Measurements from ENCODE around the gene RMDN3.

RMDN3 gene

DNA sequence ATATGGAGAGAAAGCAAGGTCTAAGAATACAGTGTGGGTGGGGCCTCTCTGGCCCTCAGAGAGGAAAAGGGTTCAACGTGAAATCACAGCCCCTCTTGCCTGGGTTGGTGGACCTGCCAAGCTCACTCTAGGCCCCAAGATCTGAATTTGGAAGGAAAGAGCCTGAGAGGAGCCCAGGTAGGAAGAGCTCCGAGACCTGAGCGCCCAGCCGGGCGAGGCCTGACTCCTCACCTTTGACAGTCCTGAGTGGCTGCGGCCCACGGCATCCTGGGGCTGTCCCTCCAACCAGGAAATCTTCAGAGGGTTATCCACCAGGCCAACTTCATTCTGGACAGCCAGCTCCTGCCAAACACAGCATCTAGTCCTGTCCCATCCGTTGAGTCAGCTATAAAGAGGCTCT, 18.4 kb upstream of the RMDN3 start:
- peaks cover 19% of the 10 kb centered on the region for H3K36me3 ChIP-seq (ENCODE audit: control insufficient read depth, insufficient read depth, low read length)
- H3K9me3 ChIP-seq (ENCODE audit: control insufficient read depth, low read length): no peaks in the 10 kb centered on the region
- no peak overlapping the region for H3K4me3 ChIP-seq (ENCODE audit: insufficient read depth, low read depth, low read length)
- H3K27me3 ChIP-seq (ENCODE audit: control insufficient read depth, insufficient read depth, low read length, poor library complexity, severe bottlenecking): no peaks in the 10 kb centered on the region
- H3K4me1 ChIP-seq (ENCODE audit: control insufficient read depth, insufficient read depth, low read length): no peaks in the 10 kb centered on the region
- 87 to 94% methylated on average over 8 of the region's 8 CpGs for WGBS, 2 experiments
- no peak overlapping the region for H3K27ac ChIP-seq (ENCODE audit: insufficient read depth, low read depth, low read length, poor library complexity, severe bottlenecking)

DNA sequence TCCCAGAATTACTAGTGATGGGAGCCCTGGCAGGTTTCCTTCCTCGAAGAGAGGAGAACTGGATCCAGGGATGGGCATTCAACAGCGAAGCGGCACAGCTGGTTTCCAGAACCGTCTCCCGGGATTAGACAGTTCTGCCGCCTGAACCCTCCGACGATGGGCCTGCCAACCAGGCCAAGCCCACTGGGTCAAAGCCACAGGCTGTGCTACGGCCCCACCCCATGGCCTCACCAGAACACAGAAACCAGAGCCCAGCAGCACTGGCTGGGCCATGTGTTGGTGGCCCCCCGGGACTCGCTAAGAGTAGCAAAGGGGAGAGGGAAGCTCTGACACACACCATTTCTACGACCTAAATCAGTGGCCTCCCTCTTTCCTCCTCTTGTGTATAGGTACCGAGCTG, 17.0 kb upstream of the RMDN3 start:
- Histone ChIP-seq H3K9me3 (ENCODE audit: control insufficient read depth, low read length) (no peaks in the 10 kb centered on the region), H3K4me3 (ENCODE audit: insufficient read depth, low read depth, low read length) (no peak overlapping the region), H3K27me3 (ENCODE audit: control insufficient read depth, insufficient read depth, low read length, poor library complexity, severe bottlenecking) (no peaks in the 10 kb centered on the region), H3K36me3 (ENCODE audit: control insufficient read depth, insufficient read depth, low read length) (peaks cover 18% of the 10 kb centered on the region), H3K4me1 (ENCODE audit: control insufficient read depth, insufficient read depth, low read length) (no peaks in the 10 kb centered on the region), H3K27ac (ENCODE audit: insufficient read depth, low read depth, low read length, poor library complexity, severe bottlenecking) (no peak overlapping the region)
- WGBS, 2 experiments: 94 to 95% methylated on average over 12 to 13 of the region's 13 CpGs

DNA sequence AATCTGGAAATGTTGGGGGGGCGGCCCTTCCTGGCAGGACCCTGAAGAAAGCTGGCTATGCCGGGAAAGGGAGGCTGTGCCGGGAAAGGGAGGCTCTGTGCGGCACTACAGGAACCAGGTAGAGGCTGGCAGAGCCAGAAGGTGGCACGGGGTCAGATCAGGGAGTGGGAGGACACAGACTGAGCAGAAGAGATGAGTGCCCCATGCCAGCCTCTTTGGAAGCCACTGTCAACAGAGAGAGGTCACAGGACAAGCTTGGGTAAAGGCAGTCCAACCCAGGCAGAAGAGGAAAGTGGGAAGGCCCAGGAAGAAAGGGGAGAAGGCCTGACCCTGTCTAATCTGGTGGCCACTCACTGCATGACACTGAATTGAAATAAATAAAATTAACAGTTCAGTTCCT, 16.2 kb upstream of the RMDN3 start:
- no peak overlapping the region for H3K4me3 ChIP-seq (ENCODE audit: insufficient read depth, low read depth, low read length)
- WGBS, 2 experiments: 94 to 97% methylated on average over 5 of the region's 5 CpGs

DNA sequence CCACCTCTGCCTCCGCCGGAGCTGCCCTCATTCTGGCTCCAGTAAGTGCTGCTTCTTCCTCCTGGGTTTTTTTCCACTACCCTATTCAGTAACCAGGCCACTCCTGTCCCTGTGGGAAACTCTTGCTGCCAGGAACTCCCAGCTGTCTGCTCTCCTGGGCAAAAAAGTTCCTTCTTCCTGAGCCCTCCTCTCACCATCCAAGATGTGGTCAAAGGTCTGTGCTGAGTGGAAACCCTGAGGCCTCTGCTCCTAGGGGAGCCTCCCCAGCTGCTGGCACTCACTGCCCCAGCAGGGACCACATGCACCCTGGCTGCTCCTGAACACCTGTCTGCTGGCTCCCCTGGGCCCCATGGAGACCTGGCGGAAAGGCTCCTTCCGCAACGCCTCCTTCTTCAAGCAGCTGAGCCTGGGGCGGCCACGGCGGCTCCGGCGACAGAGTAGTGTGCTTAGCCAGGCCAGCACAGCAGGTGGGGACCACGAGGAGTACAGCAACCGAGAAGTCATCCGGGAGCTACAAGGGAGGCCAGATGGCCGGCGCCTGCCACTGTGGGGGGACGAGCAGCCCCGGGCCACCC, 15.2 kb upstream of the RMDN3 start:
- Histone ChIP-seq H3K36me3 (ENCODE audit: control insufficient read depth, insufficient read depth, low read length) (peaks cover 12% of the 10 kb centered on the region), H3K4me3 (ENCODE audit: insufficient read depth, low read depth, low read length) (no peak overlapping the region), H3K27me3 (ENCODE audit: control insufficient read depth, insufficient read depth, low read length, poor library complexity, severe bottlenecking) (peaks cover under 1% of the 10 kb centered on the region), H3K27ac (ENCODE audit: insufficient read depth, low read depth, low read length, poor library complexity, severe bottlenecking) (no peak overlapping the region), H3K4me1 (ENCODE audit: control insufficient read depth, insufficient read depth, low read length) (peaks cover 12% of the 10 kb centered on the region), H3K9me3 (ENCODE audit: control insufficient read depth, low read length) (no peaks in the 10 kb centered on the region)
- 88 to 90% methylated on average over 17 of the region's 17 CpGs for WGBS, 2 experiments

More for the DNA sequence above, 16.2 kb upstream of the RMDN3 start:
- Histone ChIP-seq H3K27ac (ENCODE audit: insufficient read depth, low read depth, low read length, poor library complexity, severe bottlenecking) (no peak overlapping the region), H3K27me3 (ENCODE audit: control insufficient read depth, insufficient read depth, low read length, poor library complexity, severe bottlenecking) (no peaks in the 10 kb centered on the region), H3K9me3 (ENCODE audit: control insufficient read depth, low read length) (no peaks in the 10 kb centered on the region), H3K4me1 (ENCODE audit: control insufficient read depth, insufficient read depth, low read length) (peaks cover 5% of the 10 kb centered on the region), H3K36me3 (ENCODE audit: control insufficient read depth, insufficient read depth, low read length) (peaks cover 14% of the 10 kb centered on the region)

DNA sequence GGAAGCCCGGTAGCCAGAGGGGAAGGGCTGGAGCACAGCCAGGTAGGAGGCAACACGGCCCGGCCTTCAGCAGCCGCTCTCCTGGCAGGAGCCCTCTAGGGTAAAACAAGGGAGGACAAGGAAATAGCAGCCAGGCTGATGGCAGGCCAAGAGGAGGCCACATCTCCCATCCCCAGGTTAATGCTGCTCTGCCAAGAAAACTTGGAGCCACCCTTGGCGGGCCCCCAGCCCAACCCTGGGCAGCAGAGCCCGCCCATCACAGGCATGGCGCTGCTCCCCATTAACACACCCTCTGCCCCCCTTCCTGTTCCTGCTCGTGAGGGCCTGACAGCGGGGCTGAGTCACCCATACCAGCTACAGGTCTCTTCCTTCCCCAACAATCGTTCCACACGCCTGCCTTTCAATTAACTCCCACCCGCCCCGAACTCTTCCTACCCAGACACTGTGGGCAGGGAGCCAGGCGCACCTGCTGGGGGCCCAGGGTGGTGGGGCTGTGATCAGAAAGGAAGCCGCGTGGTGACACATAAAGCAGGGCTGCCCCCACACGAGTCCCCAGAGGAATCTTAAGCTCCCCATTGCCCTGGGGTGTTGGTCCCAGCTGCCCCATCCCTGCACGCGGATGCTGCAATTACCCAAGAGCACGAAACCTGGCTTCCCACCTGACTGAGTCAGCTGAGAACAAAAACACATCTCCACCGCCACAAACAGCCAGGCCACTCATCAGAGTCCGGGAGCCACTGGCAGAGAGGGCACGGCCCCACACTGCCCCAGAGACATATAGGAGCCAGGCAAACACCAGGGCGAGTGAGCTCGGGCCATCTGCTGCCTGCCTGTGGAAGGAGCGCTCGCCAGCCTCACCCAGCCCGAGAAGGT, 14.5 kb upstream of the RMDN3 start, which contains the start of gene C15orf62:
C15orf62 (plus strand) TSS at position 707 of the 873 bp plus-strand sequence. CDS start 516 bp downstream, outside the sequence.
- no peaks in the 10 kb centered on the region for H3K9me3 ChIP-seq (ENCODE audit: control insufficient read depth, low read length)
- WGBS, 2 experiments: 89 to 91% methylated on average over 28 of the region's 28 CpGs
- H3K27me3 ChIP-seq (ENCODE audit: control insufficient read depth, insufficient read depth, low read length, poor library complexity, severe bottlenecking): peaks cover 8% of the 10 kb centered on the region
- peaks cover 18% of the 10 kb centered on the region for H3K4me1 ChIP-seq (ENCODE audit: control insufficient read depth, insufficient read depth, low read length)
- H3K27ac ChIP-seq (ENCODE audit: insufficient read depth, low read depth, low read length, poor library complexity, severe bottlenecking): no peak within 1 kb of the TSS
- H3K36me3 ChIP-seq (ENCODE audit: control insufficient read depth, insufficient read depth, low read length): peaks cover 7% of the 10 kb centered on the region
- no peak within 1 kb of the TSS for H3K4me3 ChIP-seq (ENCODE audit: insufficient read depth, low read depth, low read length)

DNA sequence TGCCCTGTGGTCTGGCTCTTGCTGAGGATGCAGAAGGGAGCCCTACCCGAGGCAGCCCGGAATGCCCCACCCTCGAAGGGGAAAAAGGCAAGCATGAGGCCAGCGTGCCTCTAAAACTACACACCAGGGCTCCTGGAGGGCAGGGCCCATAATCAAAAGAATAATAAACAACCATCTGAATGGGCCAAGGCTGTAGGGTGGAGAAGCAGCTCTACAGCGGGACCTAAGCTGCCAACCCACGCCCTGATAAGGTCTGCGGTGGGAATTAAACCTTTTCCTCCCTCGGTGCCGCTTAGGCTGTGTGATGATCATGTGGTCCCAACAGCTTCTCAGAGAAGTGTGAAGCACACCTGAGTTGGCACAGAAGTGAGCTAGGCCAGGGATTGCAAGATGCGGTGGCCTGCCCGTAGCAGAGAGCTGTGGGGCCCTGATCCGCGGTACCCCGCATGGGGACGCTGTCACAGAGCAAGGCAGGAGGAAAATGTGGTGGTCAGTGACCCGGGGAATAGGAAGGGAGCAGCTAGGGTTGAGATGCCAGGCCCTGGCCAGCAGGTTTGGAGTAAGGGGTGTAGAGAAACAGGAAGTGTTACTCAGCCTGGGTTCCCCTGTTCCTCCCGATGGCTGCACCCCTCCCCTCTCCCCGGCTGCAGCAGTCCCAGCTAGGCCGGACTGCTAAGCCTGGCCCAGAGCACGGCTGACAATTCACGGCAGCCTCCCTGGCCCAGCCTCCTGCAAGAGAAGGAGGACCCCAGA, 13.6 kb upstream of the RMDN3 start:
- Histone ChIP-seq H3K36me3 (ENCODE audit: control insufficient read depth, insufficient read depth, low read length) (peaks cover 2% of the 10 kb centered on the region), H3K9me3 (ENCODE audit: control insufficient read depth, low read length) (no peaks in the 10 kb centered on the region), H3K27me3 (ENCODE audit: control insufficient read depth, insufficient read depth, low read length, poor library complexity, severe bottlenecking) (peaks cover 16% of the 10 kb centered on the region), H3K4me3 (ENCODE audit: insufficient read depth, low read depth, low read length) (no peak overlapping the region), H3K27ac (ENCODE audit: insufficient read depth, low read depth, low read length, poor library complexity, severe bottlenecking) (no peak overlapping the region), H3K4me1 (ENCODE audit: control insufficient read depth, insufficient read depth, low read length) (peaks cover 18% of the 10 kb centered on the region)
- WGBS, 2 experiments: 94 to 96% methylated on average over 21 of the region's 21 CpGs

DNA sequence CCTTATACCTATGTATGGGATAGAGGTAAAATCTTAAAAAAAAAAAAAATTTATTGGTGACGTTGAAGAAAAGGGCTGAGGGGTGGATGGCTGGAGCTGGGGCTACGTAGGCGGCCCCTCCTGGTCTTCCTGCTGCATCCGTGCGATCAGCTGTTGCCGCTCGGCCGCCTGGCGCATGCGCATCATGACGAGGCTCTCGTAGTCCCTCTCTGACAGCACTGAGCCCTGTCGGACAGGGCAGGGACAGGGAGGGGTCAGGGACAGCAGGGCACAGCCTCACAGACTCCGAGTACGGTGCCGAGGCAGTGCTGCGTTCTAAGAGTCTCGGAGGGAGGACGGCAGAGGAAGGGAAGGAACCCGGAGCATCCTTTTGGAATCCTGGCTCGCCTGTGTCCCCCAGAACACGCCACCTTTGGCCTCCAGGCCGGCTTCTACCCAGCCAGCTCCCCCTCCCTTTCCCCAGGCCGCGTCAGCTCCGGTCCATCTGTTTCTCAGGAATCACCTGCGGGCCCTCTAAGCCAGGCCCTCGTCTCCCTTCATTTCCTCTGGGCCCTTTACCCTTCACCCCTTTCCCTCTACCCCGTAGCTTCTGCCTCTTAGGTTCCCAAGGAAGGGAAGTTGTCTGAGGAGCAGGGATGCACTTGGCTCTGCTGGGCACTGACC, 12.9 kb upstream of the RMDN3 start:
- Histone ChIP-seq H3K9me3 (ENCODE audit: control insufficient read depth, low read length) (no peaks in the 10 kb centered on the region), H3K4me3 (ENCODE audit: insufficient read depth, low read depth, low read length) (no peak overlapping the region), H3K4me1 (ENCODE audit: control insufficient read depth, insufficient read depth, low read length) (peaks cover 18% of the 10 kb centered on the region), H3K36me3 (ENCODE audit: control insufficient read depth, insufficient read depth, low read length) (no peaks in the 10 kb centered on the region), H3K27me3 (ENCODE audit: control insufficient read depth, insufficient read depth, low read length, poor library complexity, severe bottlenecking) (peaks cover 24% of the 10 kb centered on the region), H3K27ac (ENCODE audit: insufficient read depth, low read depth, low read length, poor library complexity, severe bottlenecking) (no peak overlapping the region)
- WGBS, 2 experiments: 93 to 94% methylated on average over 29 of the region's 29 CpGs

DNA sequence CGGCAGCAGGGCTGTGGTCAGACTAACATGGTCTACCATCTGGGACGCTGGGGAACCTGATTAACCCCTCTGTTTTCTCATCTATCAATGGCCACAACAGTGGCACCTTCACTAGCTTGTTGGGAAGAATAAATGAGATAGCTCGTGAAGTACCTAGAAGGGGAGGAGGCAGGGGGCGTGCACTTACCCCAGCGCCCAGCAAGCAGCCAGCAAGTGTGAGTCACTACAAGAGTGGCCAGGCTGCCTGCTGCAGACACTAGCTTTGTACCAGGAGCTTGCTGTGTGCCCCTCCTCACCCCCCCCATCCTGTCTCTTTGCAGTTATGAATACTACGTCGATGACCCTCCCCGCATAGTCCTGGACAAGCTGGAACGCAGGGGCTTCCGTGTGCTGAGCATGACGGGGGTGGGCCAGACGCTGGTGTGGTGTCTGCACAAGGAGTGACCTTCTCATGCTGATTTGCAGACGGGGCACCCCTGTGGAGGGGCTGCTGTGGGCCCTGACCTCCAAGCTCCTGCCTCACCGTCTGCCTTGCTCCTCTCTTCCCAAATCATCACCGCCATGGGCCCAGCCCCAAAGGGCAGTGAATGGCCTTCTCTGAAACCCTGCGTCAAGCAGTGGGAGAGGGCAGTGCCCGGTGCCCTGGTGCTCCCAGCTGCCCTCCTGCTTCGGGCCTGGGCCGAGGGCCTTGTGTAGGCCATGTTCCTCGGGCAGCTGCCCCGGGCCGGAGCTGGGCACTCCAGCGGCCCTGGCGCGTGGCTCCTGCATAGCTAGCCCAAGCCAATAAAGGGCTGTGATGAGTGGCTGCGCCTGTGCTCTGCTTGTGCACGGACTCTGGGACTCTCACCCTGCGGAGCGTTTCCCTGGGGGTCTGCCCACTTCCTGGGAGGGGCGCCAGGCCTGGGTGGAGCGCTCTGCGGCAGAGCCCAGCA, 12.1 kb upstream of the RMDN3 start:
- Histone ChIP-seq H3K4me1 (ENCODE audit: control insufficient read depth, insufficient read depth, low read length) (peaks cover 18% of the 10 kb centered on the region), H3K9me3 (ENCODE audit: control insufficient read depth, low read length) (no peaks in the 10 kb centered on the region), H3K4me3 (ENCODE audit: insufficient read depth, low read depth, low read length) (no peak overlapping the region), H3K27ac (ENCODE audit: insufficient read depth, low read depth, low read length, poor library complexity, severe bottlenecking) (no peak overlapping the region), H3K36me3 (ENCODE audit: control insufficient read depth, insufficient read depth, low read length) (no peaks in the 10 kb centered on the region), H3K27me3 (ENCODE audit: control insufficient read depth, insufficient read depth, low read length, poor library complexity, severe bottlenecking) (peaks cover 30% of the 10 kb centered on the region)
- 84% methylated on average over 32 of the region's 32 CpGs for WGBS, 2 experiments

DNA sequence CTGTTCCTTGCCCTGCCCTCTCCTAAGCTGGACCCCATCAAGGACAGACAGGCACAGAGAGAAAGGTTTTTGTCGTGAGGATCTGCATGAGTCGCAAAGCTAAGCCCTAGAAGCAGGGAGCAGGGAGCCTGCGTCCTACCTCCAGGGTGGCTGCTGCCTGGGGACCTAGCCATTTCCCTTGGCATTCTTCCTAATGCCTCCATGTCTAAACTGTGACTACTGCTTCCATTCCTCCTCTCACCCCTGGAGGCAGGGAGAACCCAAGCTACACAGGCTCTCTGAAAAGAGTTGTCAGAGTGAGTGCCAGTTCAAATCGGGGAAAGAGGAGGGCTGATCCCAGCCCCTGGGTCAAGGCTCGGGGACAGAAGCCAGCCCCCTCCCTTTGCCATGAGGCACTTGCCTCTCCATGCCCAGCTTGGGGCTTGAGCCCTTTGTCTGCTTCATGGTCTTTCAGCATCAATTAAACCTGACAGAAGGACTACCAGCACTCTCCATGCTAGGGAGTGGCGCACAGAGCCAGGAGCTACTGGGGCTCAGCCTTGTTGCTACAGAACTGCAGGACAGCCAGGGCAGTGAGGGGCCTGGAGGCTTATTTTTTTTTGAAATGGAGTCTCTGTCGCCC, 11.3 kb upstream of the RMDN3 start:
- Histone ChIP-seq H3K36me3 (ENCODE audit: control insufficient read depth, insufficient read depth, low read length) (no peaks in the 10 kb centered on the region), H3K27ac (ENCODE audit: insufficient read depth, low read depth, low read length, poor library complexity, severe bottlenecking) (no peak overlapping the region), H3K4me1 (ENCODE audit: control insufficient read depth, insufficient read depth, low read length) (peaks cover 18% of the 10 kb centered on the region), H3K4me3 (ENCODE audit: insufficient read depth, low read depth, low read length) (no peak overlapping the region), H3K9me3 (ENCODE audit: control insufficient read depth, low read length) (no peaks in the 10 kb centered on the region), H3K27me3 (ENCODE audit: control insufficient read depth, insufficient read depth, low read length, poor library complexity, severe bottlenecking) (peaks cover 30% of the 10 kb centered on the region)
- WGBS, 2 experiments: 70 to 73% methylated on average over 7 of the region's 7 CpGs
